ENCODE measurements around the gene DDX11.
"Not testable (repeated sequence)": the region's sequence is repeated elsewhere in the genome, so short reads cannot be mapped to it uniquely, and the experiment has no call there.

The DDX11 gene

DNA sequence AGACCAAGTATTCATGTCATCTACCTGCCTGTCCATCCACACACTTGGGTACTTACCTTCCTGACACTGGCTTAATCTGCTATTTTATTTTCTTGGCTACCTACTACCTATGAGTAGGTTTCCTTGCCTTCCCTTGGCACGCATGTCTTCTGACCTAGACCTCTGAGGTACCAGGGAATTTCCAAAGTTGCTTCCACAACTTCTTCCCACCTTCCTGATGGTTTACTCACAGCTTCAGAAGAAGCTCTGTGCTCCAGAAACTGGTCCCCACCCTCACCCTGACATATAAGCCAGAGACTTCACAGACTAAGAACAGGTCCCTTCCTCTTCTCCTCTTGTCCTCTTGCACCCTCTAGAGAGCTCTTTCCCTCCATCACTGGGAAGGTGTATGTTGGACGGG, 35.7 kb upstream of the DDX11 start:
- H3K4me3 ChIP-seq (ENCODE audit: low read length): no peak overlapping the region
- H3K36me3 ChIP-seq (ENCODE audit: control insufficient read depth, insufficient read depth, low read length): no peaks in the 10 kb centered on the region
- no peaks in the 10 kb centered on the region for H3K27me3 ChIP-seq (ENCODE audit: control insufficient read depth, insufficient read depth, low read length)
- no peak overlapping the region for H3K27ac ChIP-seq (ENCODE audit: low read depth, low read length)
- no peaks in the 10 kb centered on the region for H3K4me1 ChIP-seq (ENCODE audit: control insufficient read depth, insufficient read depth, low read length)
- no peak overlapping the region for H3K9ac ChIP-seq (ENCODE audit: low read length)

- no peak overlapping the region for H3K27ac ChIP-seq (ENCODE audit: low read depth, low read length)
- H3K9ac ChIP-seq (ENCODE audit: low read length): no peak overlapping the region
- no peaks in the 10 kb centered on the region for H3K36me3 ChIP-seq (ENCODE audit: control insufficient read depth, insufficient read depth, low read length)
Observed at GRCh38 chr12:31041033-31041564, 32.6 kb upstream of the DDX11 start.

GRCh38 chr12:31050143-31050542, 23.5 kb upstream of the DDX11 start:
- H3K4me3 ChIP-seq (ENCODE audit: low read length); H3K4me1 ChIP-seq (ENCODE audit: control insufficient read depth, insufficient read depth, low read length); H3K27ac ChIP-seq (ENCODE audit: low read depth, low read length); H3K27me3 ChIP-seq (ENCODE audit: control insufficient read depth, insufficient read depth, low read length); H3K36me3 ChIP-seq (ENCODE audit: control insufficient read depth, insufficient read depth, low read length); H3K9ac ChIP-seq (ENCODE audit: low read length): not testable (repeated sequence)

More at GRCh38 chr12:31041033-31041564, 32.6 kb upstream of the DDX11 start:
- Histone ChIP-seq H3K4me3 (ENCODE audit: low read length) (no peak overlapping the region), H3K27me3 (ENCODE audit: control insufficient read depth, insufficient read depth, low read length) (no peaks in the 10 kb centered on the region), H3K4me1 (ENCODE audit: control insufficient read depth, insufficient read depth, low read length) (no peaks in the 10 kb centered on the region)

GRCh38 chr12:31050548-31050947, 23.1 kb upstream of the DDX11 start:
- H3K36me3 ChIP-seq (ENCODE audit: control insufficient read depth, insufficient read depth, low read length); H3K27me3 ChIP-seq (ENCODE audit: control insufficient read depth, insufficient read depth, low read length); H3K27ac ChIP-seq (ENCODE audit: low read depth, low read length); H3K4me1 ChIP-seq (ENCODE audit: control insufficient read depth, insufficient read depth, low read length); H3K4me3 ChIP-seq (ENCODE audit: low read length); H3K9ac ChIP-seq (ENCODE audit: low read length): not testable (repeated sequence)

GRCh38 chr12:31051692-31052091, 22.0 kb upstream of the DDX11 start:
- not testable (repeated sequence) for H3K36me3 ChIP-seq (ENCODE audit: control insufficient read depth, insufficient read depth, low read length); H3K9ac ChIP-seq (ENCODE audit: low read length); H3K27ac ChIP-seq (ENCODE audit: low read depth, low read length); H3K4me1 ChIP-seq (ENCODE audit: control insufficient read depth, insufficient read depth, low read length); H3K4me3 ChIP-seq (ENCODE audit: low read length); H3K27me3 ChIP-seq (ENCODE audit: control insufficient read depth, insufficient read depth, low read length)

DNA sequence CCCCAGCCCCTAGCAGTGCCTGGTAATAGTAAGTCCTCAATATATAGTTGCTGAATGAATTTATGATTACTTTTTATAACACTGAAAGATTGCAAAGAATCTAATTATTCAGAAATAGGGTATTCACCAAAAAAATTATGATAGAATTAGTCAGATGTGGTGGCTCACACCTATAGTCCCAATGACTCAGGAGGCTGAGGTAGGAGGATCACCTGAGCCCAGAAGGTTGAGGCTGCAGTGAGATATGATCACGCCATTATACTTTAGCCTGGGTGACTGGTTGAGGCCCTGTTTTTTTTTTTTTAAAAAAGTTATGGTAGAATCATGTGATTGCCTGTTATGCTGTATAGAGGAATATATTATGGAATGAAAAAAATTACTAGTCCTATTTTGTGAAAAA, 21.5 kb upstream of the DDX11 start:
- H3K9ac ChIP-seq (ENCODE audit: low read length); H3K27ac ChIP-seq (ENCODE audit: low read depth, low read length); H3K4me3 ChIP-seq (ENCODE audit: low read length); H3K4me1 ChIP-seq (ENCODE audit: control insufficient read depth, insufficient read depth, low read length); H3K36me3 ChIP-seq (ENCODE audit: control insufficient read depth, insufficient read depth, low read length); H3K27me3 ChIP-seq (ENCODE audit: control insufficient read depth, insufficient read depth, low read length): not testable (repeated sequence)

GRCh38 chr12:31052666-31053439, 20.8 kb upstream of the DDX11 start:
- H3K27ac ChIP-seq (ENCODE audit: low read depth, low read length); H3K4me3 ChIP-seq (ENCODE audit: low read length); H3K27me3 ChIP-seq (ENCODE audit: control insufficient read depth, insufficient read depth, low read length); H3K9ac ChIP-seq (ENCODE audit: low read length); H3K36me3 ChIP-seq (ENCODE audit: control insufficient read depth, insufficient read depth, low read length); H3K4me1 ChIP-seq (ENCODE audit: control insufficient read depth, insufficient read depth, low read length): not testable (repeated sequence)

DNA sequence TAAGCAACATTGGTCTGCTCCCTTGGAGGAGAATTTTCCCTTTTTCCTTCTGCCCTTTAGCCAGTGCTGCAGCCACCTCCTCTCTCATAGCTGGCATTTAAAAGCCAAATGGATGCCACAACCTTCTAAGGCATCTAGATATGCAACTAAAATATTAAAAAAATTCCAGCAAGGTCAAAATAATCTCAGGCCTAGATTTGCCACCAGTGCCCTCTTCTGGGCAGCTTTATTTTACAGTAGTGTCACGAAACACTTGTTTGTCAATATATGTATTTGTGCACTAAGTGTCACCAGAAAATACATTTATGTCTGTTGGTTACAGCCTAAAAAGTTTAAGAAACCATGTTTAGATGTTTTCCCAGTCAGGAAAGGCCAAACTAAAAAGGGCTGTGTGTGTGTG, 19.7 kb upstream of the DDX11 start:
- H3K9ac ChIP-seq (ENCODE audit: low read length); H3K4me1 ChIP-seq (ENCODE audit: control insufficient read depth, insufficient read depth, low read length); H3K27me3 ChIP-seq (ENCODE audit: control insufficient read depth, insufficient read depth, low read length); H3K4me3 ChIP-seq (ENCODE audit: low read length); H3K27ac ChIP-seq (ENCODE audit: low read depth, low read length); H3K36me3 ChIP-seq (ENCODE audit: control insufficient read depth, insufficient read depth, low read length): not testable (repeated sequence)

DNA sequence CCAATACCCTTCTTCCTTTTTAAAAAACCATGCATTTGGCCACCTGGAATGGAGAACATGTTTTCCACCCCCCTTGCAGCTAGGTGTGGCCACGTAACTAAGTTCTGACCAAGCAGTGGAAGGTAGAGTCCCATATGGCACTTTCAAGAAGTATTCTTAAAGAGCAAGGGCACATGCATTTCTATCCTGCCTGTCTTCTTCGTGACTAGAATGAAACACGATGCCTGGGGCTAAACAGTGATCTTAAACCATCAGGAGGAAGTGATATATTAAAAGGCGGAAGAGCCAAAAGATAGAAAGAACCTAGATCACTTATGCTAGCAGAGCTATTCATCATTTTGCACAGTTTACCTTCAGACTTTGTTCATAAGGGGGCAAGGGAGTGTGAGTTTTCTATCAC, 16.0 kb upstream of the DDX11 start:
- H3K4me3 ChIP-seq (ENCODE audit: low read length): no peak overlapping the region
- no peaks in the 10 kb centered on the region for H3K36me3 ChIP-seq (ENCODE audit: control insufficient read depth, insufficient read depth, low read length)
- H3K27me3 ChIP-seq (ENCODE audit: control insufficient read depth, insufficient read depth, low read length): no peaks in the 10 kb centered on the region
- no peak overlapping the region for H3K9ac ChIP-seq (ENCODE audit: low read length)
- H3K27ac ChIP-seq (ENCODE audit: low read depth, low read length): no peak overlapping the region
- no peaks in the 10 kb centered on the region for H3K4me1 ChIP-seq (ENCODE audit: control insufficient read depth, insufficient read depth, low read length)

- H3K27me3 ChIP-seq (ENCODE audit: control insufficient read depth, insufficient read depth, low read length); H3K4me3 ChIP-seq (ENCODE audit: low read length); H3K36me3 ChIP-seq (ENCODE audit: control insufficient read depth, insufficient read depth, low read length); H3K9ac ChIP-seq (ENCODE audit: low read length); H3K27ac ChIP-seq (ENCODE audit: low read depth, low read length); H3K4me1 ChIP-seq (ENCODE audit: control insufficient read depth, insufficient read depth, low read length): not testable (repeated sequence)
Observed at GRCh38 chr12:31066196-31066595, 7.5 kb upstream of the DDX11 start.

DNA sequence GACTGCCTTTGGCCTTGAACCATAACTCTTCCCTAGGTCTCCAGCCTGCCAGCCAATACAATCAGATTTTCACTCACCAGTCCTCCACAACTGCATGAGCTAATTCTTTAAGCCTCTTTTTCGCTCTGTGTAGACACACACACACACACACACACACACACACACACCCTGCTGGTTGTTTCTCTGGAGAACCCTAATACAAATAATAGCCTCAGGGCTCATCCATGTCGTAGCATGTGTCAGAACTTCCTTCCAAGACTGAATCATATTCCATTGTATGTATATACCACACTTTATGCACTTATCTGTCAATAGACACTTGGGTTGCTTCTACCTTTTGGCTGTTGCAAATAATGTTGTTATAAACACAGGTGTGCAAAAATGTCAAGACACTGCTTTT, 6.0 kb upstream of the DDX11 start:
- not testable (repeated sequence) for H3K4me3 ChIP-seq (ENCODE audit: low read length); H3K9ac ChIP-seq (ENCODE audit: low read length); H3K27me3 ChIP-seq (ENCODE audit: control insufficient read depth, insufficient read depth, low read length); H3K4me1 ChIP-seq (ENCODE audit: control insufficient read depth, insufficient read depth, low read length); H3K36me3 ChIP-seq (ENCODE audit: control insufficient read depth, insufficient read depth, low read length); H3K27ac ChIP-seq (ENCODE audit: low read depth, low read length)

GRCh38 chr12:31070971-31071740, 2.5 kb upstream of the DDX11 start:
- H3K4me1 ChIP-seq (ENCODE audit: control insufficient read depth, insufficient read depth, low read length); H3K36me3 ChIP-seq (ENCODE audit: control insufficient read depth, insufficient read depth, low read length); H3K9ac ChIP-seq (ENCODE audit: low read length); H3K27me3 ChIP-seq (ENCODE audit: control insufficient read depth, insufficient read depth, low read length); H3K4me3 ChIP-seq (ENCODE audit: low read length); H3K27ac ChIP-seq (ENCODE audit: low read depth, low read length): not testable (repeated sequence)

DNA sequence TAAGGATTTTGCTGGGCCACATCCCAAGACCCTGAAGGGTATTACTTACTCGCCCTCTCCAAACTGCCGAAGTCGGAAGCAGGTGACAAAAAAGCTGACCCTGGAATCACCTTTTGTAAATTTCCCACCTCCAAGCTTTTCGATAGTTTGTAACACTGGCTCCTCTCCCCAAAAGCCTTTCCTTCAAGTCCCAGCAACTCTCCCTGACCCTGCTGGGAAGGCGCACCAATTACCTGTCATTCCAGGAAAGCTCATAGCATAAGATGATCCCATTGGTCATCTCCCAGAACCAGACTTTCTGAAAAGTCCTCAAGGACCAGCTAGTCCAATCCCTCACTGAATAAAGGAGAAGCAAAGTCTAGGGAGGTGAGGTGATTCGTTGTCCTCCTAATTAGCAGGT, 698 bp upstream of the DDX11 start:
- not testable (repeated sequence) for H3K27me3 ChIP-seq (ENCODE audit: control insufficient read depth, insufficient read depth, low read length); H3K36me3 ChIP-seq (ENCODE audit: control insufficient read depth, insufficient read depth, low read length); H3K4me1 ChIP-seq (ENCODE audit: control insufficient read depth, insufficient read depth, low read length); H3K9ac ChIP-seq (ENCODE audit: low read length); H3K27ac ChIP-seq (ENCODE audit: low read depth, low read length)
- H3K4me3 ChIP-seq (ENCODE audit: low read length): peak overlapping the region; percentile 27
